Fibroblast of skin of scalp (primary cell): ENCODE results near the gene SYP.
A peak's percentile ranks its signal among the peaks of the same experiment; 100 is the strongest.
"Not testable (repeated sequence)": the region's sequence is repeated elsewhere in the genome, so short reads cannot be mapped to it uniquely, and the experiment has no call there.

Source experiments
- DNase-seq: peaks from one replicate; pipeline ENCODE4 v3.0.0-alpha.2; 2013

SYP gene

DNA sequence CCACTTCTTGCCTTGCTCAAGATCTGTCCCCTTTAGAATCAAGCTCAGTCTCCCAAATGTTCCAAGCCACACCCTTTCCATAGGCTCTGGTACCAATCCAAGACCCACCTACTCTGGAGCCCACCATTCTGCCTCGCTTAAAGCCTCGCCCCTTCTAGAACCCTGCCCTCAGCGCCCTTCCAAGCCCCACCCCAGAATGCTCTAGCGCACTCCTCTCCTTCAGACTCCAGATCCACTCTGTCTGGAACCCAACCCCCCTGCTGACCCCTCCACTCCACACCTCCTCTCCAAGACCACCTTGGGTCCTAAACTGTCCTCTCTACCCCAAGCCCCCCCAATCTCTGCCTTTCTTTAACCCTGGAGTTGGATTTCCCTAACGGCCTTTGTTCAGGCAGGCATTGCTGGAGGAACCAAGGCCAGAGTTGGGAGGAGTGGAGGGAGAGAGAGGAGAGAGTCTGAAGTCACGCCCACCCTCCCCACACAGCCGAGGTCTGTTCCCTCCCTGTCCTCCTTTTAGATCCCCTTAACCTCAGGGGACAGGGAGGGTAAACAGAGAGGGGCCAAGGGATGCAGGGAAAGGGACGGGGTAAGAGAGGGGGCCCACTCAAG lies 11.4 kb downstream of the SYP start:
- DNase-seq, result no peak

DNA sequence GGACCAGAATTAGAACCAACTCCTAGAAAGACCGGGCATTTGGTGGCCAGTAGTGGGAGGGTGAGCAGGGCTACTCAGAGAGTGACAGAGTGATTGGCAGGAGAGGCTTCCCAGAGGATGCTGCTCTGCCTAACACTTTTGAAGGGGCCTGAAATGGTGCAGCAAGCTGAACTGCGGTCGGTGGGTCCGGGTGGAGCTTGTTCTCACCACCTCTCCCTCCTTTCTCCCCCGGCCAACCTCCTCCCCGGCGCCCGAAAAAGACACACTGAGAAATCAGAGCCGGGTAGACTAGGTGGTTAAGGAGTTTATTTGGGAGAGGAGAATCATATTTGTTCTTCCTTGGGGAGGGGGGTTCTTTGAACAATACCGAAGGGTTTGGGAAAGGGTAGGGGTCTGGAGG lies 12.5 kb downstream of the SYP start:
- no peak for DNase-seq

DNA sequence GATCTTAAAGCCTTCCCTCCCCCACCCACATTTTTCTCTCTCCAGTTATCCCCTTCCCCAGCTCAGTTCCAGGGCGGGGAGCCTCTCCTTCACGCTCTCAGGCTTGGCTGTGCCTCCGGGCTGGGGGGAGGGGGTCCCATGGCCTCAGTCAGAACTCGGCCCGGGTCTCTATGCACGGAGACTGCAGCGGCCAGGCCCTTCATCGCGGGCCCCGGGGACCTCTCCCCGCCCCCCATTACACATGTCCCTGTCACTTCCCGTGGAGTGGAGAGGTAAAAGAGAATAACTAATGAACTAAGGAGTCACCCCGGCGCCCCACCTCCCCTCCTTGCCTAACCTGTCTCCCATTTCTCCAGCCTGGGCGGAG lies 13.0 kb downstream of the SYP start:
- DNase-seq, result no peak

DNA sequence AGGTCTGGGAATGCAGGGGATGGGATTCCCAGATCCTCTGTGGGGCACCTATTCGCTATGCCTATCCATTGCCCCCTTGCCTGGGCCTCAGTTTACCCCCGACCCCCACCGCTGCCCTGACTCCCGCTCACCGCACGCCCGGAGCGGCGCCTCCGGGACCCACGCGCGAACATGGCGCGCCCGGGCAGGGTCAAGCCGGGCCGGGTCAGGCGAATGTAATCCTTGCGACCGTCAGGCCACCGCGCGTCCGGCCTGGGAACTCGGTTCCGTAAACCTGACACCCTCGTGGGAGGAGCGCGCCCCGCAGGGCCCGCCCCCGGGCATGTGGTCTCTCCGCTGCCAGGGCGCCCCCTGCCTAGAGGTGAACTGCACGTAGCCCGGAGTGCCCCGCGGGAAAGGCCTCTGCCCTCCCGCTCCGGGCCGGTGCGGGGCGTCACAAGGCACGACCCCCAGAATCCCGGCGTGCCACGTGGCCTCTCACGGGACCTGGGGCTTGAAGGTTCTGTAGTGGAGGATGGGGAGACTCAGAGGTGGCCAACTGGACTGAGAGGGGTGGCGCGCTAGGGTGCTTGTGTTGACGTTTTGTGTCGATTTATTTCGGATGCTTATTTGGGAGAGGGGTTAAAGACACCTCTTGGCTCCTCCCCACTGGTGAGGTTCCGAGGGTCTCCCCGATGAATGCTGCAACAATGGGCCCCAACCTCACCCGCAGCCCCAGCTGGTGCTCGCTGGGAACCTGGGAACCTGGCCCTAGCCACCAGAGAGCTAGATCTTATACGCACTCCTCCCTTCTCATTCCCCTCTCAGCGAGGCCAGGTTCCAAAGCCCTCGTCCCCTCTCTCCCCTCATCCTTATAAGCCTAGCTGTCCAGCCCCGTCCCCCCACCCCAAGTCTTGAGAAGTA lies 13.6 kb downstream of the SYP start, which contains the start of gene PRICKLE3:
TSS of gene PRICKLE3 (minus strand) at position 249 of the 903 bp plus-strand sequence. CDS start at position 173, 76 bp downstream.
- DNase-seq, result peak; percentile 72

DNA sequence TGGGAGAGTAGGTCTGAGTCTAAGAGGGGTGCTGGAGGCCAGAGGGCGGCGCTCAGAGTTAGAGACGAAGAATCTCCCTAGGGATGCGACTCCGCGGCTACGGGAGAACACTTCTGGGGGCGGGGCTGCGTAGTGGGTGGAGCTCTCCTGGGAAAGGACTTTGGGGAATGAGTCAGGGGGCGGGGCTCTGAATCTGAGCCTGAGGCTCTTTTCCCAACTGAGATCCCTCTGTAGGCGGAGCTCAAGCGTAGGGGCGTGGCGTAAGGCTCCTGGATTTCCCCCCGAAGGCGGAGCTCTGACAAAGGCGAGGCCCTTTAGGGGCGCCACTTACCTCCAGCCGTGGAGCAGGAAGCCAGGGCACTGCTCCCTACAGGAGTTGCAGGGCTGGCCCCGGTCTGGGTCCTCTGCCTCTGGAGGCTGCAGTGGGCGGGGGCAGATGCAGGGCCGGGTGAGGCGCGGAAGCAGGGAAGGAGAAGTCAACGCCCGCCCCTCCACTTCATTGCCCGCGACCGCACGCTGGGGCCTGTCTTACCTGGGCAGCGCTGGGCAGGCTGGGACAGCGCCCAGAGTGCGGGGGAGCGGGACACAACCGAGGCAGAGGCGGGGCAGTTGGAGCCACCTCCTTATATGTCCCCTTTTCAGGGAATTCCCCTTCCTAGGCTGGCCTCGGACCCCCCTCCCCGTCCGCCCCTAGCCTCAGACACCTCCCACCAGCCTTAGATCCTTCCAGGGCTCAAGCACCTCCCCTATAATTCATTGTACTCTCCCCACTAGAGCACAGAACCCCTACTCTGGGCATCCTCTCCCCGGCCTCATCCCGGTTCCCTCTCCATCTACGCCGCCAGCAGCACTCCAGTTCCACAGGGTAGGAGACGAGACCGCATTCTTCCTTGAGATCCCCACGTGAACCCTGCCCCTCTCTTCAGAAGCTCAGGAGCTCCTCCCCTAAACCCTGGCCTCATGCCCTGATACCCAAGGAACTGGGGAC lies 15.4 kb downstream of the SYP start:
- DNase-seq, result peak; percentile 90

DNA sequence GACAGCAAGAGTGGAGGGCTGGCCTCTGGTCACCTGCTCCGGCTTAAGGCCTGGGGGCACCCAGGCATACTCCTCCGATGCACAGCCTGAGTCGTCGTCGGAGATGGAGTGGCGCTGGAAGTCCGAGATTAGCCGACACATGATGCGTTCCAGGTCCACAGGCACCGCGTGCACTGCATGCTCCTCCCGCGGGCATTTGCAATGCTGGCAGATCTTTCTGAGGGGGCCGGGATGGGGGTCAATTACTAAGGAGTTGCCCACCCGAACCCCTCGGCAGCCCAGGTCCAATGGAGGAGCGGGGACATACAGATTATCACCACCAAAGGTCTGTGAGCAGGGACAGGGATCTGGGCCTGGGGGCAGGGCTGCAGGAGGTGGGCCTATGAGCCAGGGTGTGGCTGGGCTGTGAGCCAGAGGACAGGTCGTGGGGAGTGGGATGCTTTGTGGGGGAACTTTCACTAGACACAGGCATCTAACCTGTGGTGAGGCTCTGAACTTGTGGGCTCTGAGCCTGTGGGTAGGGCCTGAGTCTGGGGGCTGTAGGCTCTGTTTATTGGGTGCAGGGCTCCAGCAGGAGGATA lies 16.2 kb downstream of the SYP start:
- DNase-seq, result no peak

DNA sequence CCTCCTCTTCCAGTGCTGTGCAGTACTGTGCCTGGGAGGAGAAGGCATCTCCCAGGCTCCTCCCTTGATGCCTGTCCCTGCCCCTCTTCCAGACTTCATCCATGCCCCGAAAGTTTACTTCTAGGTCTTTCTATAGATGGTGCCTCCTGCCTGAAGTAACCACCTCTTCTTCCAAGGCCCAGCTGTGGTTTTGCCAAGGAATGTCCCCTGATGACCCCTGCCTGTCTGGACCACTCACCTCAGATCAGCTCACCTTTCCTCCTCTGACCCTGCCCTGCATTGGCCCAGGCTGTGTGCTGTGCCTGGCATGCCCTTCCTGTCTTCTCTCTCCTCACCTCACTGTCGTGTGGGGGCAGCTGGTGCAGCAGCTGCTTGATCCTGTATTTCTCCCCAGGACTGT lies 20.6 kb downstream of the SYP start:
- no peak for DNase-seq

DNA sequence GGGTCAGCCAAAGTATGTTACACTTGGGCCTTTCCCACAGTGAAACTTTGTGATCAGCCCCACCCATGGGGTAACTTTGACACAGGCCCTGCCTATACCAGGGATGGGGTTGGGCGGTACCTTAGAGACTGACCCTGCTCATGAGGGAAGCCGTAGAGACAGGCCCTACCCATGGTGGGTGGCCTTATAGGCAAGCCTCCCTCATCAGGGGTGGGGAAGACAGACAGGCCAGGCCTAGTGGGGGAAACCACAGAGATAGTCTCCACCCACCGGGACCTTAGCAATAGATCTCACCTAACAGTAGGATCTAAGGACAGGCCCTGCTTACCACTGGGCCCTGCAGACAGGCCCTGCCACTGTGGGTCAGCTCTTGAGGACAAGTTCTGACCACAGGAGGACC lies 21.5 kb downstream of the SYP start:
- no peak for DNase-seq

DNA sequence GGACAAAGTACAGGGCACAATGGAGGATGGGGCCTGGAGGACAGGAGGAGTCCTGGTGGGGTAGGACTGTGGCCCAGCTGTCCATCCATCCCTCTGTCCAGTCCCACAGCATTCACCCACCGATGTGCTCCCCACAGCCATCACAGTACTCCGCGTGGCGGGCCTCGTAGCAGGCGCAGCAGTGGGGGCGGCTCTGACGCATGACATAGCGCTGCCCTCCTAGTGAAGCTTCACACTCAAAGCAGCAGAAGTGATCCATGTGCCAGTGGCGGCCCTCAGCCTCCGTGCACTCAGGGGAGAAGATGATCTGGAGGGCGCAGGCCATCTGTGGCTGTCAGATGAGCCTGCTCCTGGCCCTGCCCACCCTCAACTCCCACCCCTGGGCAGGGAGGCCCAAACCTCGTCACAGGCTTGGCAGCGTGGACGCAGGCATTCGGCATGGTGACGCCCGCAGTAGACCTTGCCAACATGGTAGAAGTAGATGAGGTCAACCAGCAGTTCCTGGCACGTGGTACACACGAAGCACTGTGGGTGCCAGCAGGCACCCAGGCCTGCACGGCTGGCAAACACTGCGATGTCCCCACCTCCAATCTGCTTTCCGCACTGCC lies 22.0 kb downstream of the SYP start:
- no peak for DNase-seq

DNA sequence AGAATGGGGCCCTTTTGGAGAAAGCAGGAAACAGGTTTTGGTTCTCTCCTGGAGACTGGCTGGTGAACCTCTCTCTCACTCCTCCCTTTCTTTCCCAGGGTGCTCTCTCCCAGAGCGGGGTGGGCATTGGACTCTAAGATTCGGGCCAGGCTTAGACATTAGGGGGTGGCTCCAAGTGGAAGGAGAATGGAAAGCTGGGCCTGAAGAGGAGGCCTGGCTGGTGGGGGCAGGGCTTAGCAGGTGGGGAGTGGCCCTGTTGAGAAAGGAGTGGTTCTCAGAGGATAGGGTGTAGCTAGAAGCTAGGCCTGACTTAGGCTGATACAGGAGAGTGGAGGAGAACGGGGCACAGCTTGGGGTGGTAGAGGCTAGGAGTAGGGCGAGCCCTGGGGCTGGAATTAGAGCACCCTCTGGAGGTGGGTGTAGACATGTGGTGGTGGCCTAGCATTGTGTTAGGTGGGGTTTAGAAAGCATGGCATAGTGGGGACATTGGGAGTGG lies 22.6 kb downstream of the SYP start:
- DNase-seq, result no peak

DNA sequence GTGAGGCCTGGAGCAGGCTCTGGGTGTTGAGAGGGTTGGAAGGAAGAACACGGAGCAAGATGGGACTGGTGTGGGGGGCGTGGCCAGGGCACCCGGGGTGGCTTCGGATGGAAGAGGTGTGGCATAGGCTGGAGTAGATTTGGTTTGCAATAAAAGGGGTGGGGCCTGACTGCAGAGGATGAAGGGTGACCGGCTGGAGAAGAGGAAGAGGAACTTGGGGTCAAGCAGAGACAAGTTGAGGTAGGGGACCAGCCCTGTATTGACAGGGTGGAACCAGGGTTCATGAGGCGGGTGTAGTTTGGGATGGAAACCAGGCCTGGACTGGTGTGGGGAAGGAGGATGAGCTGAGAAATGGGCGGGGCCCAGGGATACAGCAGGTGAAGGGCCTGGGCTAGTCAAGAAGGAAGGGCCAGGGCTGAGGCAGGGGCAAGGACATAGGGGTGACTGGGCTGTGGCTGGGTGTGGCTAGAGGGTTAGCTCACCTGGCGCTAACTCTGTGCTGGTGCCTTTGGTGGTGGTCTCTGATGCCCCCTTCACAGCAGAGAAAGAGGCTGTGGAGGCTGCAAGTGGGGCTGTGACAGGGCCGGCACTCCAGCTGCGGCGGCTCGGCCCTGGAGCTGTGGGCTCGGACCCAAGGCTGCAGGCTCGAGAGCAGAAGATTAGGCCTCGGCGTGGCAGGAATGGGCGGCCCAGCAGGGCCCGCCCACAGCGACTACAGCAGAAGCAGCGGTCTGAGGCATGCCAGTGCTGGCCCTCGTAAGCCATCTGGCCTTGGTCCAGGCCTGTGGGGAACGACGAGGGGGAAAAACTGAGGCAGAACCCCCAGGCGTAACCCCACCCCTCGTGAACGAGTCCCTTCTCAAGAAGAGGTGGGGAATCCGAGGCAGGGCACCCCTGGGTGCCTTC lies 23.3 kb downstream of the SYP start:
- DNase-seq, result no peak

DNA sequence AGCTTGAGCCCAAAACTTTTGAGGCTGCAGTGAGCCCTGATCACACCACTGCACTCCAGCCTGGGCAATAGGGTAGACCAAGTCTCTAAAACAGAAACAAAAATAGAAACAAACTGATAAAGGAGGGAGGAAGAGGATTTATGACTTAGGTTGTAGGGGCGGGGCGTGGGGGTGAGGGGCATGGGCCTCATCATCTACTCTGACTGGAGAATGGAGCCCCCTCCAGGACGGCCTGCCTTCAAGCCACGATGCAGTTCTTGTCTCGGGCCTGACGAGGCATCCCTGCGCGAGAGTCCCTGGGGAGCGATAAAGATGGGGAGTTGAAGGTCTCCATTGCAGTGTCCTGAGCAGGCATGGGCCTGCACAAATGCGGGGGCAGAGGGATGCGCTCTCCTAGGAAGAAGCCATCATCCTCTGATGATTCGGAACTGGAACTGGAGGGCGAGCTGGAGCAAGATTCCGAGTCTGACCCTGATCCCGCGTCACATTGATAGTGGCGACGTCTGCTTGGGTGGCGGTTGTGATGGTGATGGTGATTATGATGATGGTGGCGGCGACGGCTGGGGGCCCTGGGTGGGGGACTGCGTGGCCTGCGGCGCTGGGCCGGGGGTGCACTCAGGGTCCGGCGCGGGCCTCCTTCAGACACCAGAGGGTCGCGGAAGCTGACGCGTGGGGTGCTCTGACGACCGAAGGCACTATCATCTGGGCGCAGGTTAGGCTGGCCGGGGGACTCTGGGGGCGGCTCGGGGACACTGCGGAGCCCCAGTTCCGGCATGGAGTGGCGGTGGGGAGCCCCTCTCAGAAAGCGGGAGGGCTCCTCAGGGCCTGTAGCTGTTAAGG lies 24.3 kb downstream of the SYP start:
- DNase-seq, result no peak

DNA sequence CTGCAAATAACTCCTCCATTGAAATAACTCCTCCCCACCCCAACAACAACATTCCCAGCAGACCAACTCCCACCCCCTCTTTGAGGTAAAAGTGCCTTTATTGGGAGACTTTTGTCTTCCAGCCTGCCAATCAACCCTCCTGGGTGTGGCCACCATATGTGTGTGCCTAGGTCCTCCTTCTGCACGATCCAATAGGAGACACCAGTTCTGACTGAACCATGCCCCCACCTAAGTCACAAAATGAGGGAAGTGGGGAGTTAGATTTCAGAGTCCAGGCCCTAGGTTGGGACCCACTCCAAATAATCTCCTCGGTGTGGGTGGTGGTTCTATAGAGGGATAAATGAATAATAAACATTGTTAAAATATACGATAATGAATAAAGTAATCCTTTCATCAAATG lies 25.3 kb downstream of the SYP start:
- no peak for DNase-seq

DNA sequence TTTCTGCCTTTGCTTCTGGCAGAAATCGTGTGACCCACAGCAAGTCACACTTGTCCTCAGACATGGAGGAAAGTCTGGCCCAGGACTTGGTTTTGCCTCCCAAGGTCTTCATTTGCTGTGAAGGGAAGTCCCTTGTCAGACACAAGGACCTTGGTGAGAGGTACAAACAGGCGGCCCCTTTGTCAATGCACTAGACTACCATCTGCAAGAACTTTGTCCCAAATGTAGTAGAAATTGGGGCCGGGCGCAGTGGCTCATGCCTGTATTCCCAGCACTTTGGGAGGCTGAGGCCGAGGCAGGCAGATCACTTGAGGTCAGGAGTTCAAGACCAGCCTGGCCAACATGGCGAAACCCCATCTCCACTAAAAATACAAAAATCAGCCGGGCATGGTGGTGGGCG lies 26.4 kb downstream of the SYP start:
- not testable (repeated sequence) for DNase-seq

DNA sequence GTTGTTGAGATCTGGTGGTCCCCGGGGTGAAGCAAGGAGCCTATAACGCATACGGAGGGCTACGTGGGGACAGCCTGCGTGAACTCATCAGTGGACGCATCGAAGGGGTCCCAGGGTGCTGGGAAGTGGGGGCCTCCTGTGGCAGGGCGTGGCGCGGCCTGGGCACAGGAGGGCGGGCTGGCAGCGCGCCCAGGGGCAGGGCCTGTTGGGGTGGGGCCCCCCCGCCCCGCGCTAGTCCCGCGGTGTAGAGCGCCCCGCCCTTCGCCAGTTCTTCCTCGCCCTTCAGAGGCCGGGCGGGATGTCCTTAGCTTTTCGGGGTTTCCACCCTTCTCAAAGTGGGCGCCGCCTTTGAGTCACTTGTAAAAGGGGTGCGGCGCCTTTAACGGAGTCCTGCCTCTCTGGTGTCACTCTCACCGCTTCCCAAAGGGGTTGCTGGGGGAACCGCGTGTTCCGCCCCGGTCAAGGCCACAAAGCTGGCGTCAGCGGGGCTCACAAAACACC lies 27.7 kb downstream of the SYP start:
- peak; percentile 44 for DNase-seq

DNA sequence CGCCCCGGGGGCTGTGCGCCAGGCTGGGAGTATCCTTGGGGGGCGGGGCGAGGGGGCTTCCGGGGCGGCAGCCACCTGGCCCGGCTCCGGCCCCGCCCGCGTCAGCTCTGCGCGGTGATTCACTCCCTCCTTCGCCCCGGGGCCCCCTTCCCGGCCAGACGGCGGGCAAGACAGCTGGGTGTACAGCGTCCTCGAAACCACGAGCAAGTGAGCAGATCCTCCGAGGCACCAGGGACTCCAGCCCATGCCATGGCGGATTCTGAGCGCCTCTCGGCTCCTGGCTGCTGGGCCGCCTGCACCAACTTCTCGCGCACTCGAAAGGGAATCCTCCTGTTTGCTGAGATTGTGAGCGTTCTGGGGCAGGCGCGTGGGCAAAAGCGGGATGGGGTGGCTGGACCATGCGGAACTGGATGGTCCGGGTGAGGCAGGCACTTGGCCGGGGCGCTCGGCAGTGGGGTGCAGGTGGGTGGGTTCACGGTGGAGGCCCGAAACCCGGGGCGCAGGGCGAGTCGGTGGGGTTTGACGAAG lies 28.2 kb downstream of the SYP start, which contains the start of gene PLP2:
TSS of gene PLP2 (plus strand) at position 147 of the 528 bp plus-strand sequence. CDS start at position 250, 103 bp downstream.
- DNase-seq, result peak; percentile 43

DNA sequence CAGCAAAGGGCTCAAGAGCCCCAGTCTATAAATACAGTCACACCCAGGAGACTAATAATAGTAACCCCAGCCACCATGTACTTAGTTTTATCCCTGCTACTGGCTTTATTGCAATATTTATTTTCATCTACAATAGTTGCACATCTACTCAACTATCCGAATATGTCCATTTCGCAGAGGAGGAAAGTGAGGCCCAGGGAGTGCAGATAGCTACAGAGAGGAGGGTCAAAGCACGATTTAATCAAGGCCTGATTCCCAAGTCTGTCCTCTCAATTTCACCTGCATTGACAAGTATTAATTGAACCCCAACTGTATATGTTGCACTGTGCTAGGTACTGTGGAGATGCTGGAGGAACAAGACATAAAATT lies 32.3 kb downstream of the SYP start:
- no peak for DNase-seq

DNA sequence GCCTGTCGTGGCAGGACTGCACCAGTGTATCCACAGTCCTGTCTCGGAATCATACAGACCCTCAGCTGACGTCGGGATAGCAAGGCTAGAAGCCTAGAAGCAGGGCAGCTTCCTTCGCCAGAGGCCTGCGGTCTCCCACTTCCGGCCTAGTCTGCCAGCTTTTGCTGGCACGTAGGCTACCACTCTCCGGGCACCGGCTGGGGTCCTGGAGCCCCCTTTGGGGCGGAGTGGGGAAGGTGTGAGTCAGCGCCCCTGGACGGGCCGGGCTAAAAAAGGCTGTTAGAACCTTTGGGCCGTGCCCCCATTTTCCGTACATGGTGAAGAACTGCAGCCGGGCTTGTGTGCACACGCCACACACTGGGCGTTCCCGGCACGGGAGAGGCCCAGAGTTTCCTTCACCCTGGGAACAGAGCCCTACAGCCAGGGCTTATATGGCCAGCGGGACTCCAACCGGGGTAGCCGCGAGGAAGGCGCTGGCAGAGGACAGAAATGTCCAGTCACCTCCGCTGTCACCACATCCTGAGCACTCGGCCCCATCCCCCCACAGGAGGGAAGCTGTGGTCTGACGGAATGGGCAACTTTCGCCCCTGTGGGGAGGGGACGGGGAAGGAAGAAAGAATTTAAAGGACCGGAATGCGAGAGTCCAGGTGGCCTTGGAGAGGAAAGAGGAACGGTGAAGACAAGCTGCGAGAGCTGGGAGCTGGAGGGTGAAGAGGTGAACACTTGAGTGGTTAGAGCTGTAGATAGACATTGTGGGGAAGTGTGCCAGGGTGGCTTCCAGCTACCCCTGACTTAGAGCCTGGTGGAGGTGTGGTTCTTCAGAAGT lies 32.9 kb downstream of the SYP start:
- DNase-seq, result peak; percentile 79
